Stomach (tissue), 4 donors: ENCODE data around the gene BRF1.

Experiments used
- EP300 ChIP-seq: sonication (generic); formaldehyde crosslinking; IDR thresholded peaks from one replicate; pipeline ENCODE4 v1.6.1; 2017; ENCODE audit warnings: antibody characterized with exemption
- TF ChIP-seq, protein P1 (sequence below), 7 experiments: fragments of 450-650 bp in 4 of 7; fragments of 200-600 bp in 3 of 7; sonication (generic) in 3 of 7; IDR thresholded peaks; one replicate each; pipeline ENCODE4 v1.5.1; 2016 to 2019; ENCODE audit warnings: antibody characterized with exemption in 7 of 7, control low read depth in 2 of 7, mild to moderate bottlenecking in 1 of 7

DNA sequence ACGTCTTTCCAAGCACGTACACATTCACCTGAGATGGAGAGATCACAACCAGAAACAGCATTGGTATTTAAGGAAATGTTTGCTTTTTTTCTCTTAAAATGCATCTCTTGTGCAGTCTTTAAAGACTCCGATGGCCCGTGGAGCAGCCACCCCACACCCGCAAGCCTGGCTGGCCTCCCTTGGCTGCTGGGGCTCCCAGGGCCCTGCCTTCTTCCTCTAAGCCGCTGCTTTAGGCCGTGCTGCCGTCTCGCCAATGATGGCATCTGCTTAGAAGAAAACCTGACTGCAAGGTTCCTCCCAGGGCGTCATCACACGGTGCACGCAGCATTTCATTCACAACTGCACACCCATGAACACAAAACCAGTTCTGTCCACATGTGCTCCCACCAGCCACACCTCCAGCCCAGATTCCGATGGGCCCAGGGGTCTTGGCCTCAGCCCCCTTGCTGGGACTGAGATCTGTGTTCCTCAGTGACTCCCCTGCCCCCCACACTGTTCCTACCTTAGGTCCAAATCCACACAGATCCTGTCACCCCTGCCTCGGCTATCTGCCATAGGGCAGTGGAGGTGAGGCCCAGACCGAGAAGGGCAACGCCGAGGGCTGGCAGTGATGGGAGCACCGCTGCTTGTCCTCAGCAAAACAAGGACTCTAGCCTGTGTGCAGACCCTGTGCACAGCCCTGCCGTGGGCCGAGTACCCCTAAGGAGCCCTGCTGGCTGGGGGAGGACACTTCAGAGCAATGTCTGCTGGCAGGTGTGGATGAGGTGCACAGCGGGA, 48.1 kb downstream of the BRF1 start:
- TF ChIP-seq, protein P1, sequence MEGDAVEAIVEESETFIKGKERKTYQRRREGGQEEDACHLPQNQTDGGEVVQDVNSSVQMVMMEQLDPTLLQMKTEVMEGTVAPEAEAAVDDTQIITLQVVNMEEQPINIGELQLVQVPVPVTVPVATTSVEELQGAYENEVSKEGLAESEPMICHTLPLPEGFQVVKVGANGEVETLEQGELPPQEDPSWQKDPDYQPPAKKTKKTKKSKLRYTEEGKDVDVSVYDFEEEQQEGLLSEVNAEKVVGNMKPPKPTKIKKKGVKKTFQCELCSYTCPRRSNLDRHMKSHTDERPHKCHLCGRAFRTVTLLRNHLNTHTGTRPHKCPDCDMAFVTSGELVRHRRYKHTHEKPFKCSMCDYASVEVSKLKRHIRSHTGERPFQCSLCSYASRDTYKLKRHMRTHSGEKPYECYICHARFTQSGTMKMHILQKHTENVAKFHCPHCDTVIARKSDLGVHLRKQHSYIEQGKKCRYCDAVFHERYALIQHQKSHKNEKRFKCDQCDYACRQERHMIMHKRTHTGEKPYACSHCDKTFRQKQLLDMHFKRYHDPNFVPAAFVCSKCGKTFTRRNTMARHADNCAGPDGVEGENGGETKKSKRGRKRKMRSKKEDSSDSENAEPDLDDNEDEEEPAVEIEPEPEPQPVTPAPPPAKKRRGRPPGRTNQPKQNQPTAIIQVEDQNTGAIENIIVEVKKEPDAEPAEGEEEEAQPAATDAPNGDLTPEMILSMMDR (IDR thresholded peaks at IDR 0.05) = no peak
- no peak for TF ChIP-seq EP300
